A549 (cell line): Measurements from ENCODE around the gene SULF2. TPM values are rescaled to one million over a fixed set of nuclear protein-coding genes. Genes with fewer than 3 reads are reported as not detected.

ENCODE experiments used
- ATAC-seq, 2 experiments: fragments of 200-7000 bp in 1 of 2; fragments of >200 bp in 1 of 2; cut with Nextera tagmentation in 1 of 2; cut with Tn5 transposase in 1 of 2; 3 replicates each; pipeline versions ENCODE4 v1.8.0 to v1.9.1; 2018 to 2020; ENCODE audit warnings: mild to moderate bottlenecking in 1 of 2, moderate library complexity in 1 of 2
- CTCF ChIA-PET: fragments of 300-600 bp; sonication (Branson Sonifier 250); formaldehyde crosslinking; extraction: SDS; loops from one replicate; lab custom pipeline; 2021; ENCODE audit warnings: antibody characterized with exemption, inconsistent platforms; lab: Yijun Ruan, JAX
- POLR2A ChIA-PET: fragments of 350-600 bp; formaldehyde crosslinking; extraction: SDS; loops from one replicate; lab custom pipeline; 2021; ENCODE audit warnings: antibody characterized with exemption, inconsistent platforms; lab: Yijun Ruan, JAX
- DNase-seq, 2 experiments: peaks; one replicate each; pipeline versions ENCODE4 v3.0.0 to v3.0.0-alpha.2; 2011 to 2016; ENCODE audit warnings: low read depth in 1 of 2, low spot score in 1 of 2
- FAIRE-seq: peaks from 2 replicates; lab custom pipeline; 2011; peaks lifted over from hg19 to GRCh38; lab: Jason Lieb, UNC
- H3K27ac ChIP-seq, 2 experiments: fragments of >200 bp; sonication (Bioruptor Twin); formaldehyde crosslinking; 3 replicates each; pipeline ENCODE4 v1.5.1; 2016 to 2017
- H3K4me1 ChIP-seq: fragments of >200 bp; sonication (Bioruptor Twin); formaldehyde crosslinking; 3 replicates; pipeline ENCODE4 v1.6.1; 2016
- H3K4me2 ChIP-seq: fragments of >200 bp; sonication (Bioruptor Twin); formaldehyde crosslinking; 3 replicates; pipeline ENCODE4 v1.6.1; 2016
- H3K4me3 ChIP-seq: fragments of >200 bp; sonication (Bioruptor Twin); formaldehyde crosslinking; 3 replicates; pipeline ENCODE4 v1.5.1; 2016
- H3K9me3 ChIP-seq: fragments of >200 bp; sonication (Bioruptor Twin); formaldehyde crosslinking; 3 replicates; pipeline ENCODE4 v1.6.1; 2016
- CBX2 ChIP-seq: fragments of 200-600 bp; sonication (generic); IDR thresholded peaks from 2 replicates; pipeline ENCODE4 v1.6.1; 2016; ENCODE audit warnings: low read depth, mild to moderate bottlenecking, borderline replicate concordance
- CEBPB ChIP-seq, 2 experiments: fragments of >200 bp in 1 of 2; sonication (Bioruptor Twin) in 1 of 2; formaldehyde crosslinking in 1 of 2; IDR thresholded peaks; 2 replicates each; pipeline ENCODE4 v1.6.1; 2012 to 2016
- CHD2 ChIP-seq: fragments of 150-350 bp; IDR thresholded peaks from 2 replicates; pipeline ENCODE4 v1.6.1; 2014; ENCODE audit warnings: low read length; ENCODE audit not compliant: partially characterized antibody
- EHMT2 ChIP-seq: fragments of 200-600 bp; sonication (generic); IDR thresholded peaks from 2 replicates; pipeline ENCODE4 v1.6.1; 2016; ENCODE audit warnings: antibody characterized with exemption, low read depth, mild to moderate bottlenecking, moderate library complexity
- EP300 ChIP-seq, 2 experiments: fragments of >200 bp; sonication (Bioruptor Twin); formaldehyde crosslinking; IDR thresholded peaks; 2 replicates in 1 of 2; 3 replicates in 1 of 2; pipeline ENCODE4 v1.6.1; 2016 to 2017
- ESRRA ChIP-seq: fragments of 150-350 bp; IDR thresholded peaks from 2 replicates; pipeline ENCODE4 v1.6.1; 2014; ENCODE audit warnings: mild to moderate bottlenecking, low read length, borderline replicate concordance
- FOSL2 ChIP-seq, 2 experiments: fragments of 450-650 bp in 1 of 2; fragments of >200 bp in 1 of 2; sonication (Bioruptor Twin) in 1 of 2; formaldehyde crosslinking; IDR thresholded peaks; 2 replicates each; pipeline versions ENCODE4 v1.5.0 to v1.6.1; 2016 to 2020; ENCODE audit warnings: mild to moderate bottlenecking in 1 of 2, moderate library complexity in 1 of 2
- HDAC2 ChIP-seq: fragments of 200-600 bp; sonication (generic); IDR thresholded peaks from 2 replicates; pipeline ENCODE4 v1.6.1; 2016
- HES2 ChIP-seq: fragments of >200 bp; sonication (Bioruptor Twin); formaldehyde crosslinking; IDR thresholded peaks from 2 replicates; pipeline ENCODE4 v1.6.1; 2016
- HEYL ChIP-seq: fragments of 250-450 bp; sonication (Bioruptor Pico); IDR thresholded peaks from 2 replicates; pipeline ENCODE4 v1.8.0; 2021; ENCODE audit warnings: mild to moderate bottlenecking, moderate library complexity
- HOXA7 ChIP-seq: fragments of 250-450 bp; sonication (Bioruptor Pico); IDR thresholded peaks from 2 replicates; pipeline ENCODE4 v1.5.0; 2020; ENCODE audit warnings: mild to moderate bottlenecking, moderate library complexity
- HOXB13 ChIP-seq: fragments of 250-450 bp; sonication (Bioruptor Pico); IDR thresholded peaks from 2 replicates; pipeline ENCODE4 v1.5.0; 2020; ENCODE audit warnings: low read depth, mild to moderate bottlenecking, moderate library complexity
- JUN ChIP-seq, 2 experiments: fragments of >200 bp; sonication (Bioruptor Twin); formaldehyde crosslinking; IDR thresholded peaks; 2 replicates in 1 of 2; 3 replicates in 1 of 2; pipeline ENCODE4 v1.6.1; 2016 to 2017
- KDM1A ChIP-seq: fragments of 200-600 bp; sonication (generic); IDR thresholded peaks from 2 replicates; pipeline ENCODE4 v1.6.1; 2016; ENCODE audit warnings: low read depth, mild to moderate bottlenecking
- MAFK ChIP-seq: fragments of 450-650 bp; IDR thresholded peaks from 2 replicates; pipeline ENCODE4 v1.6.1; 2014; ENCODE audit not compliant: partially characterized antibody
- MAZ ChIP-seq: fragments of 150-350 bp; IDR thresholded peaks from 2 replicates; pipeline ENCODE4 v1.6.1; 2014; ENCODE audit warnings: antibody characterized with exemption, low read depth, low read length, borderline replicate concordance
- REST ChIP-seq: fragments of 200-600 bp; sonication (generic); IDR thresholded peaks from 2 replicates; pipeline ENCODE4 v1.6.1; 2016; ENCODE audit warnings: antibody characterized with exemption, mild to moderate bottlenecking, moderate library complexity
- RFX5 ChIP-seq: fragments of 450-650 bp; IDR thresholded peaks from 2 replicates; pipeline ENCODE4 v1.7.1; 2014; ENCODE audit warnings: antibody characterized with exemption, mild to moderate bottlenecking, moderate library complexity
- RNF2 ChIP-seq: fragments of 200-600 bp; sonication (generic); IDR thresholded peaks from 2 replicates; pipeline ENCODE4 v1.6.1; 2016; ENCODE audit warnings: low read depth, mild to moderate bottlenecking, antibody characterized with exemption, moderate library complexity, borderline replicate concordance
- TFCP2L1 ChIP-seq: fragments of 250-450 bp; sonication (Bioruptor Pico); IDR thresholded peaks from 2 replicates; pipeline ENCODE4 v1.5.0; 2021; ENCODE audit warnings: mild to moderate bottlenecking
- ZFP36 ChIP-seq: fragments of 450-650 bp; IDR thresholded peaks from 2 replicates; pipeline ENCODE4 v1.6.1; 2014; ENCODE audit warnings: borderline replicate concordance; ENCODE audit not compliant: partially characterized antibody
- ZNF302 ChIP-seq: fragments of 250-450 bp; sonication (Bioruptor Pico); IDR thresholded peaks from 2 replicates; pipeline ENCODE4 v1.9.0; 2021; ENCODE audit warnings: inconsistent platforms, mild to moderate bottlenecking, moderate library complexity
- WGBS: methylation state at CpG from one replicate; pipeline ENCODE4 v1.1.6; 2017; ENCODE audit errors: missing lambda C conversion rate; 5-methylcytosine and 5-hydroxymethylcytosine counted together
- polyA plus RNA-seq, 4 experiments: library from polyadenylated mRNA; depleted of rRNA in 3 of 4; stranded (reverse); fragments of >200 nt; fragmentation: RNase III in 1 of 4; extraction: RNeasy Plus Mini Kit Qiagen cat#74134 plus additional on column Dnase treatment in 1 of 4; gene quantifications; 2 replicates in 3 of 4; 3 replicates in 1 of 4; pipeline ENCODE4 v1.2.3, GENCODE V29; 2011 to 2017
- TF ChIP-seq, protein P1 (sequence below): IDR thresholded peaks from 2 replicates; pipeline ENCODE4 v1.6.1; 2012
- TF ChIP-seq, protein P2 (sequence below): IDR thresholded peaks from 2 replicates; pipeline ENCODE4 v1.6.1; 2012
- TF ChIP-seq, protein P3 (sequence below): fragments of >200 bp; sonication (Bioruptor Twin); formaldehyde crosslinking; IDR thresholded peaks from 3 replicates; pipeline ENCODE4 v1.5.1; 2016

Gene SULF2
- polyA plus RNA-seq, 2 of the 4 experiments (the other 2 are of a cell fraction) = 5.8 to 16.8 TPM

DNA sequence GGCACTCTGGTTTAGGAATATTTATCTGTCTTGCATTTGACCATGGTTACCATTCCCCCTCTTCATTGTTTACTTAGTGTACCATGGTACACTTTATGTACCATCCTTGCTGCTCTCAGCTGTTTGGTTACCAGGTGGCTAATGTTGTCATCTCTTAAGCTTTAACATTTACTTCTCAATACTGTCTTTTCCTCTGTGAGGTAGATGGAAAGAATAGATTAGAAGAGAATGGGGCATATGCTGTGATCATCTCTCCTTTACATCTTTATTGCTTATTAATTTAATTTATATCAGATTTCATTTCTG lies 174.4 kb downstream of the SULF2 start:
- no peak for FAIRE-seq

DNA sequence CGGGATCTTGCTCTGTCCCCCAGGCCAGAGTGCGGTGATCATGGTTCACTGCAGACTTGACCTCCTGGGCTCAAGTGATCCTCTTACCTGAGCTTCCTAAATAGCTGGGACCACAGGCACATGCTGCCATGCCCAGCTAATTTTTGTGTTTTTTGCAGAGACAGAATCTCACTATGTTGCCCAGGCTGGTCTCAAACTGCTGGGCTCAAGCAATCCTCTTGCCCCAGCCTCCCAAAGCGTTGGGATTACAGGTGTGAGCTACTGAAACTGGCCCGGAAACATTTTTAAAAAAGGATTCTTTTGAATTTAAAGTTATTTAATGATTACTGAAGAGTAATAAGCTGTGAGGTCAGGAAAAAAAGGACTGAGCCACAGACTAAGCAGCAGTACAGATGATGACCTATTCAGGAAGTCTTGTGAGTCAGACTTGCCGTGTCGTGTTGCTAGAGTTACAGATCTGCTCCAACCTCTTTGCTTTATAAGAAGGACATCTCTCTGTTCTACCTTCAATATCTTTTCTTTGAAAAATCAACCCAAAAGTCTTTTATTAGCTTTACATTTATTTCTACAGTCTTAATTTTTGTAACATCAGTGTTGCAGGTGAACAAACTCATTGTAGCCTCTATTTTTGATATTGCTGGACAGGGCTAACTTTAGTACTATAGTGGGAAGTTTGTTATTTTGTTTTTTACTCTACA lies 174.9 kb downstream of the SULF2 start:
- FAIRE-seq (no peak), ATAC-seq (peak; percentile 86 to 97), DNase-seq (peak; percentile 67 to 71)
- ChIA-PET CTCF (interaction anchor here (0.8 to 4.9 kb wide), 10 partner anchors 9 to 391 kb away, joined by 3 to 24 read pairs (median 5); no protein-coding TSS in a partner anchor), POLR2A (interaction anchor here (0.8 kb wide), 1 partner anchor 108 kb away, joined by 3 read pairs; the partner anchor contains the start of gene NCOA3)
- Histone ChIP-seq H3K4me1 (peaks cover 71% of the 10 kb centered on the region), H3K9me3 (no peaks in the 10 kb centered on the region), H3K4me2 (peak overlapping the region; percentile 59), H3K27ac (peak overlapping the region; percentile 42 to 83), H3K4me3 (no peak overlapping the region)
- no peak for TF ChIP-seq FOSL2 (IDR thresholded peaks at IDR 0.05)
- TF ChIP-seq FOSL2 (CRISPR knock-in tag; IDR thresholded peaks at IDR 0.05) = no peak
- TF ChIP-seq, protein P1, sequence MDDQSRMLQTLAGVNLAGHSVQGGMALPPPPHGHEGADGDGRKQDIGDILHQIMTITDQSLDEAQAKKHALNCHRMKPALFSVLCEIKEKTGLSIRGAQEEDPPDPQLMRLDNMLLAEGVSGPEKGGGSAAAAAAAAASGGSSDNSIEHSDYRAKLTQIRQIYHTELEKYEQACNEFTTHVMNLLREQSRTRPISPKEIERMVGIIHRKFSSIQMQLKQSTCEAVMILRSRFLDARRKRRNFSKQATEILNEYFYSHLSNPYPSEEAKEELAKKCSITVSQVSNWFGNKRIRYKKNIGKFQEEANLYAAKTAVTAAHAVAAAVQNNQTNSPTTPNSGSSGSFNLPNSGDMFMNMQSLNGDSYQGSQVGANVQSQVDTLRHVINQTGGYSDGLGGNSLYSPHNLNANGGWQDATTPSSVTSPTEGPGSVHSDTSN = no peak
- no peak for TF ChIP-seq HDAC2
- TF ChIP-seq CHD2 = no peak
- no peak for TF ChIP-seq MAZ
- no peak for TF ChIP-seq HES2
- TF ChIP-seq HOXB13 (CRISPR knock-in tag) = no peak
- TF ChIP-seq RNF2 = no peak
- no peak for TF ChIP-seq ZFP36
- TF ChIP-seq, protein P2, sequence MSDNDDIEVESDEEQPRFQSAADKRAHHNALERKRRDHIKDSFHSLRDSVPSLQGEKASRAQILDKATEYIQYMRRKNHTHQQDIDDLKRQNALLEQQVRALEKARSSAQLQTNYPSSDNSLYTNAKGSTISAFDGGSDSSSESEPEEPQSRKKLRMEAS = no peak
- no peak for TF ChIP-seq KDM1A
- no peak for TF ChIP-seq JUN (IDR thresholded peaks at IDR 0.05)
- WGBS = 33% methylated on average over 6 of the region's 6 CpGs

More for the DNA sequence above, 174.4 kb downstream of the SULF2 start:
- TF ChIP-seq JUN (IDR thresholded peaks at IDR 0.05) = no peak
- TF ChIP-seq CEBPB (IDR thresholded peaks at IDR 0.05) = no peak
- TF ChIP-seq MAFK = no peak
- TF ChIP-seq TFCP2L1 (CRISPR knock-in tag) = no peak
- TF ChIP-seq, protein P3, sequence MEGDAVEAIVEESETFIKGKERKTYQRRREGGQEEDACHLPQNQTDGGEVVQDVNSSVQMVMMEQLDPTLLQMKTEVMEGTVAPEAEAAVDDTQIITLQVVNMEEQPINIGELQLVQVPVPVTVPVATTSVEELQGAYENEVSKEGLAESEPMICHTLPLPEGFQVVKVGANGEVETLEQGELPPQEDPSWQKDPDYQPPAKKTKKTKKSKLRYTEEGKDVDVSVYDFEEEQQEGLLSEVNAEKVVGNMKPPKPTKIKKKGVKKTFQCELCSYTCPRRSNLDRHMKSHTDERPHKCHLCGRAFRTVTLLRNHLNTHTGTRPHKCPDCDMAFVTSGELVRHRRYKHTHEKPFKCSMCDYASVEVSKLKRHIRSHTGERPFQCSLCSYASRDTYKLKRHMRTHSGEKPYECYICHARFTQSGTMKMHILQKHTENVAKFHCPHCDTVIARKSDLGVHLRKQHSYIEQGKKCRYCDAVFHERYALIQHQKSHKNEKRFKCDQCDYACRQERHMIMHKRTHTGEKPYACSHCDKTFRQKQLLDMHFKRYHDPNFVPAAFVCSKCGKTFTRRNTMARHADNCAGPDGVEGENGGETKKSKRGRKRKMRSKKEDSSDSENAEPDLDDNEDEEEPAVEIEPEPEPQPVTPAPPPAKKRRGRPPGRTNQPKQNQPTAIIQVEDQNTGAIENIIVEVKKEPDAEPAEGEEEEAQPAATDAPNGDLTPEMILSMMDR = no peak
- TF ChIP-seq RFX5 = no peak
- TF ChIP-seq EP300 (IDR thresholded peaks at IDR 0.05) = no peak
- TF ChIP-seq ESRRA = no peak
- TF ChIP-seq CBX2 = no peak
- TF ChIP-seq ZNF302 (CRISPR knock-in tag) = no peak
- no peak for TF ChIP-seq EHMT2
- no peak for TF ChIP-seq HOXA7 (CRISPR knock-in tag)
- TF ChIP-seq HOXB13 (CRISPR knock-in tag) = no peak
- no peak for TF ChIP-seq HEYL
- TF ChIP-seq REST = no peak
- Histone ChIP-seq H3K4me3 (no peak overlapping the region), H3K9me3 (no peaks in the 10 kb centered on the region), H3K4me1 (peaks cover 66% of the 10 kb centered on the region), H3K27ac (peak overlapping the region in 1 of 2 experiments; percentile 83; a peak in 3 of 6 replicates), H3K4me2 (peak overlapping the region; percentile 59)
- ATAC-seq = peak in 1 of 2 experiments; percentile 45; a peak in 1 of 6 replicates
- no peak for DNase-seq
- CTCF ChIA-PET = interaction anchor here (1.1 to 4.9 kb wide), 7 partner anchors 10 to 338 kb away, joined by 3 to 24 read pairs (median 5); no protein-coding TSS in a partner anchor
- POLR2A ChIA-PET = interaction anchor here (0.8 kb wide), 1 partner anchor 109 kb away, joined by 3 read pairs; the partner anchor contains the start of gene NCOA3
